Stimulated activated CD4-positive, alpha-beta T cell treated with anti-CD3 and anti-CD28 coated beads, Interleukin-4, amount 100 ng/mL, for 48 hours (primary cell): Measurements from ENCODE around the gene MGAT2.
"Not testable (repeated sequence)": the region's sequence is repeated elsewhere in the genome, so short reads cannot be mapped to it uniquely, and the experiment has no call there.

Source experiments
- DNase-seq, 2 donors: peaks; one replicate each; pipeline ENCODE4 v3.0.0-alpha.2; 2020; ENCODE audit warnings: low read depth in 2 of 2

MGAT2 gene

GRCh38 chr14:49612251-49612650 is 8.3 kb upstream of the MGAT2 start:
- no peak for DNase-seq

GRCh38 chr14:49612671-49613070 is 7.9 kb upstream of the MGAT2 start:
- no peak for DNase-seq

- DNase-seq: no peak
These were observed 6.4 kb upstream of the MGAT2 start for GRCh38 chr14:49614196-49614595.

- no peak for DNase-seq
These were observed 4.8 kb upstream of the MGAT2 start for GRCh38 chr14:49615776-49616175.

GRCh38 chr14:49617852-49618519 is 2.6 kb upstream of the MGAT2 start:
- no peak for DNase-seq

- not testable (repeated sequence) for DNase-seq
These were observed 1.3 kb upstream of the MGAT2 start for GRCh38 chr14:49619273-49619672.

- no peak for DNase-seq
These were observed 869 bp upstream of the MGAT2 start for GRCh38 chr14:49619730-49620129.

GRCh38 chr14:49621114-49621881 is 699 bp downstream of the MGAT2 start:
- peak; percentile 45 to 55 for DNase-seq

- DNase-seq: no peak
These were observed 1.5 kb downstream of the MGAT2 start for GRCh38 chr14:49622022-49622607.

GRCh38 chr14:49623387-49623786 is 2.8 kb downstream of the MGAT2 start:
- no peak for DNase-seq

GRCh38 chr14:49623941-49624839 is 3.6 kb downstream of the MGAT2 start:
- DNase-seq: no peak

- peak; percentile 92 for DNase-seq
These were observed 13.3 kb downstream of the MGAT2 start for GRCh38 chr14:49633640-49634546.

GRCh38 chr14:49634547-49635334 is 14.1 kb downstream of the MGAT2 start, which contains the start of gene DNAAF2:
DNAAF2 (minus strand) TSS chr14:49635244; CDS start chr14:49635149, 95 bp downstream.
- peak in 1 of 2 donors; percentile 45 for DNase-seq

GRCh38 chr14:49636866-49637265 is 16.3 kb downstream of the MGAT2 start:
- DNase-seq: no peak

- no peak for DNase-seq
These were observed 17.0 kb downstream of the MGAT2 start for GRCh38 chr14:49637534-49638078.

- DNase-seq: no peak
These were observed 20.2 kb downstream of the MGAT2 start for GRCh38 chr14:49640540-49641417.

GRCh38 chr14:49641697-49642129 is 21.1 kb downstream of the MGAT2 start:
- no peak for DNase-seq

GRCh38 chr14:49642163-49642562 is 21.6 kb downstream of the MGAT2 start:
- no peak for DNase-seq

- no peak for DNase-seq
These were observed 32.9 kb downstream of the MGAT2 start for GRCh38 chr14:49653508-49653907.
